Peyer's patch (tissue), 4 donors: ENCODE measurements around the gene PAX2.

ENCODE experiments used
- POLR2A ChIP-seq, 2 donors: fragments of 450-650 bp; IDR thresholded peaks; one replicate each; pipeline ENCODE4 v1.5.1; 2017; ENCODE audit warnings: antibody characterized with exemption in 2 of 2, mild to moderate bottlenecking in 2 of 2, moderate library complexity in 2 of 2
- TF ChIP-seq, protein P1 (sequence below), 6 experiments: fragments of 450-650 bp in 4 of 6; fragments of 200-600 bp in 2 of 6; sonication (generic) in 1 of 6; IDR thresholded peaks; one replicate each; pipeline ENCODE4 v1.5.1; 2017 to 2019; ENCODE audit warnings: antibody characterized with exemption in 6 of 6, mild to moderate bottlenecking in 3 of 6, moderate library complexity in 1 of 6

DNA sequence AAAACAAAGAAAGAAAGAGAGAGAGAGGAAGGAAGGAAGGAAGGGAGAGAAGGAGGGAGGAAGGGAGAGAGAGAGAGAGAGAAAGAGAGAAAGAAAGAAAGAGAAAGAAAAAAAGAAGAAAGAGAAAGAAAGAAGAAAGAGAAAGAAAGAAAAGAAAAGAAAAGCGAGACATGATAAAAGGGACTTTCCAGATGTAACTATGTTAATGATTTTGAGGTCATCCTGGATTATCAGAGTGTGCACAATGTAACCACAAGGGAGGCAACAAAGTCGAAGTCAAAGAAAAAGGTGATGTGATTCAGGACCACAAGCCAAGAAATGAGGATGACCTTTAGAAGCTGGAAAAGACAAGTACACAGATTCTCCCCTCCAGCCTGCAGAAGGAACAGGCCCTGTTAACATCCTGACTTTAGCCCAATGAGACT is 48.9 kb upstream of the PAX2 start:
- TF ChIP-seq, protein P1, sequence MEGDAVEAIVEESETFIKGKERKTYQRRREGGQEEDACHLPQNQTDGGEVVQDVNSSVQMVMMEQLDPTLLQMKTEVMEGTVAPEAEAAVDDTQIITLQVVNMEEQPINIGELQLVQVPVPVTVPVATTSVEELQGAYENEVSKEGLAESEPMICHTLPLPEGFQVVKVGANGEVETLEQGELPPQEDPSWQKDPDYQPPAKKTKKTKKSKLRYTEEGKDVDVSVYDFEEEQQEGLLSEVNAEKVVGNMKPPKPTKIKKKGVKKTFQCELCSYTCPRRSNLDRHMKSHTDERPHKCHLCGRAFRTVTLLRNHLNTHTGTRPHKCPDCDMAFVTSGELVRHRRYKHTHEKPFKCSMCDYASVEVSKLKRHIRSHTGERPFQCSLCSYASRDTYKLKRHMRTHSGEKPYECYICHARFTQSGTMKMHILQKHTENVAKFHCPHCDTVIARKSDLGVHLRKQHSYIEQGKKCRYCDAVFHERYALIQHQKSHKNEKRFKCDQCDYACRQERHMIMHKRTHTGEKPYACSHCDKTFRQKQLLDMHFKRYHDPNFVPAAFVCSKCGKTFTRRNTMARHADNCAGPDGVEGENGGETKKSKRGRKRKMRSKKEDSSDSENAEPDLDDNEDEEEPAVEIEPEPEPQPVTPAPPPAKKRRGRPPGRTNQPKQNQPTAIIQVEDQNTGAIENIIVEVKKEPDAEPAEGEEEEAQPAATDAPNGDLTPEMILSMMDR (IDR thresholded peaks at IDR 0.05): no peak
- no peak for TF ChIP-seq POLR2A (IDR thresholded peaks at IDR 0.05)
